Measurements from ENCODE around the gene CADPS. TPM values are rescaled to one million over a fixed set of nuclear protein-coding genes. Genes with fewer than 3 reads are reported as not detected.

CADPS gene
- polyA plus RNA-seq, 3 donors: not detected

DNA sequence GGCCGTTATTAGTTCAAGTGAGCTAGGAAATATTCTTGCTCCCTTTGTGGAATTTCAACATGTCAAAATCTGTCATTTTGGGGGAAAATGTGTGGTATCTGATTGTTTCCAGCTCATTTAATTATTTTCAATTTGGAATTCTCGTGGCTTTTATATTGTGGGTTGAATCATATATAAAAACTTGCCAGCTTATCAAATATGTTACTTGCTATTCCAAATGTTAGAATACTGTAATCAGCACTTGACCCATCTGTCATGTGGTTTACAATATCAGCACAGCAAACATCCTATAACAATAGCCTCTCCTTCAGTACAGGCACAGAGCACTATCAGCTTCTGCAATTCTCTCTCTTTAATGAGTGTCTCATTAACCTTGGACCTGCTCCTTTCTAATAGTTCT, 371.7 kb downstream of the CADPS start:
- H3K9me3 Mint-ChIP-seq: peaks cover 0 to 3% (median 0%) of the 10 kb centered on the region in 7 donors
- no peaks in the 10 kb centered on the region for H3K36me3 Mint-ChIP-seq
- Histone ChIP-seq H2AFZ (ENCODE audit: insufficient read depth, low read depth, low read length, poor library complexity, severe bottlenecking) (no peak overlapping the region), H3K4me1 (ENCODE audit: control insufficient read depth in 1 of 2, insufficient read depth in 2 of 2, low read length in 2 of 2) (no peaks in the 10 kb centered on the region), H3K27me3 (ENCODE audit: control insufficient read depth in 2 of 2, insufficient read depth in 2 of 2, low read length in 2 of 2) (no peaks in the 10 kb centered on the region), H4K20me1 (ENCODE audit: insufficient read depth, low read length) (no peaks in the 10 kb centered on the region), H3K4me3 (replicated peaks in 1 of 3; ENCODE audit: low read depth in 2 of 3, low read length in 3 of 3) (no peak overlapping the region), H3K36me3 (replicated peaks in 1 of 2; ENCODE audit: control insufficient read depth in 1 of 2, insufficient read depth in 2 of 2, low read length in 2 of 2) (no peaks in the 10 kb centered on the region), H3K27ac (ENCODE audit: low read depth in 1 of 2, low read length in 2 of 2) (no peak overlapping the region), H3K9ac (ENCODE audit: insufficient read depth, low read length, poor library complexity, severe bottlenecking) (no peak overlapping the region), H3K79me2 (ENCODE audit: insufficient read depth, low read length) (no peaks in the 10 kb centered on the region), H3K4me2 (replicated peaks; ENCODE audit: extremely low read depth, low read length, poor library complexity, severe bottlenecking) (no peak overlapping the region), H3K9me3 (replicated peaks in 1 of 2; ENCODE audit: control insufficient read depth in 1 of 2, insufficient read depth in 1 of 2, low read length in 2 of 2) (no peaks in the 10 kb centered on the region)
- TF ChIP-seq, protein P1, sequence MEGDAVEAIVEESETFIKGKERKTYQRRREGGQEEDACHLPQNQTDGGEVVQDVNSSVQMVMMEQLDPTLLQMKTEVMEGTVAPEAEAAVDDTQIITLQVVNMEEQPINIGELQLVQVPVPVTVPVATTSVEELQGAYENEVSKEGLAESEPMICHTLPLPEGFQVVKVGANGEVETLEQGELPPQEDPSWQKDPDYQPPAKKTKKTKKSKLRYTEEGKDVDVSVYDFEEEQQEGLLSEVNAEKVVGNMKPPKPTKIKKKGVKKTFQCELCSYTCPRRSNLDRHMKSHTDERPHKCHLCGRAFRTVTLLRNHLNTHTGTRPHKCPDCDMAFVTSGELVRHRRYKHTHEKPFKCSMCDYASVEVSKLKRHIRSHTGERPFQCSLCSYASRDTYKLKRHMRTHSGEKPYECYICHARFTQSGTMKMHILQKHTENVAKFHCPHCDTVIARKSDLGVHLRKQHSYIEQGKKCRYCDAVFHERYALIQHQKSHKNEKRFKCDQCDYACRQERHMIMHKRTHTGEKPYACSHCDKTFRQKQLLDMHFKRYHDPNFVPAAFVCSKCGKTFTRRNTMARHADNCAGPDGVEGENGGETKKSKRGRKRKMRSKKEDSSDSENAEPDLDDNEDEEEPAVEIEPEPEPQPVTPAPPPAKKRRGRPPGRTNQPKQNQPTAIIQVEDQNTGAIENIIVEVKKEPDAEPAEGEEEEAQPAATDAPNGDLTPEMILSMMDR (IDR thresholded peaks at IDR 0.05): no peak
- intact Hi-C loops (cut with micrococcal nuclease): no loop called here
- H3K27ac Mint-ChIP-seq: no peak overlapping the region
- no peak overlapping the region for H3K4me3 Mint-ChIP-seq
- no CpG with 5 or more reads among the region's 2 CpGs for WGBS (ENCODE audit: insufficient coverage)
- H3K4me1 Mint-ChIP-seq: no peaks in the 10 kb centered on the region
- H3K27me3 Mint-ChIP-seq (ENCODE audit: low read depth in 3 of 3): peaks cover 0 to 1% (median 0%) of the 10 kb centered on the region in 3 donors
- no peak for DNase-seq

DNA sequence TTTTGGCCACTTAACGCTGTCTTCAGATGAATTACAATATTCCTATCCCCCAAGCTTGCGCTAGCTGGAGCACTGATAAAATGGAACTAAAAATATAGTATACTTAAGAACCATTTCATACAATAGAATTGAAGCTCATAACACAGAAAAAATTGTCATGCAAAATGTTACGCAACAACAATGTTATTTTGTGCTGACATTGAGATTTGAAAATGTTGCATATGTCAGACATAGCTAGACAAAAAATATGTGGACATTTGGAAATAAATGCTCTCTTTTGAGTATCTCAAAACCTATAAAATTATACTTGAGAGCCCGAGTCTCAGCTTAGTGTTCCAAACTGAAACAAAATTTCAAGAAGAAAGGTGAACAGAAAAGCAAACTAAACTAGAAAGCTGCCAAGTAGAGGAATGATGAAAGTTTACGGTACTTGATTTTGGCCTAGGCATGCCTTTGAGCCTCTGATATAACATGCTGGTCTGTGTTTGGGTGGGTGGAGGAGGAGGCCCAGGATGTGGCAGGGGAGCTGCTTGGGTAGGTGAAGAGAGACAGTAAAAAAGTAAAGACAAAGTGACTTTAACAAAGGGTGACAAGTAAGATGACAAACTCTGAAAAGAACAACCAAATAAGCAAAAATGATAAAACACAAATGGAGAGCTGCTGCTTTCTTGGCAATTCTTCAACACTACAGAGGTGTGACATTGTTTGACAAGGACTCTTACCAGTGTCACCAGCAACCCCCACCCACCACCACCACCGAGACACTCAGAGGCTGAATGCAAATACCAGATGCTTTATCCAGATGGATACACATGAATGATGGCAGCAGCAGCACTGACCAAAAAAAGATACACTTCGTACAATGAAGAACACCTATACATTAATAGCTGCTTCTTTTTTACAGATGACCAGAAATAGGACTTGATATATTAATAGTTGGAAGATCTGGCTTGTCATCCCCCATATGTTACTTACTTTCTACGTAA, 372.6 kb downstream of the CADPS start:
- 88% methylated on average over 2 of the region's 8 CpGs for WGBS (ENCODE audit: insufficient coverage)
- H3K36me3 Mint-ChIP-seq: no peaks in the 10 kb centered on the region

More for the DNA sequence above, 372.6 kb downstream of the CADPS start:
- H3K4me1 Mint-ChIP-seq: no peaks in the 10 kb centered on the region
- TF ChIP-seq, protein P1 (IDR thresholded peaks at IDR 0.05): no peak
- H3K27ac ChIP-seq (ENCODE audit: low read depth in 1 of 2, low read length in 2 of 2): no peak overlapping the region
- no peaks in the 10 kb centered on the region for H3K79me2 ChIP-seq (ENCODE audit: insufficient read depth, low read length)
- no peak overlapping the region for H3K4me3 ChIP-seq (replicated peaks in 1 of 3; ENCODE audit: low read depth in 2 of 3, low read length in 3 of 3)
- no peak overlapping the region for H3K27ac Mint-ChIP-seq
- peaks cover 0 to 1% (median 0%) of the 10 kb centered on the region in 3 donors for H3K27me3 Mint-ChIP-seq (ENCODE audit: low read depth in 3 of 3)
- H3K27me3 ChIP-seq (ENCODE audit: control insufficient read depth in 2 of 2, insufficient read depth in 2 of 2, low read length in 2 of 2): no peaks in the 10 kb centered on the region
- H3K4me2 ChIP-seq (replicated peaks; ENCODE audit: extremely low read depth, low read length, poor library complexity, severe bottlenecking): no peak overlapping the region
- intact Hi-C loops (cut with micrococcal nuclease): no loop called here
- H3K9me3 ChIP-seq (replicated peaks in 1 of 2; ENCODE audit: control insufficient read depth in 1 of 2, insufficient read depth in 1 of 2, low read length in 2 of 2): no peaks in the 10 kb centered on the region
- H3K4me1 ChIP-seq (ENCODE audit: control insufficient read depth in 1 of 2, insufficient read depth in 2 of 2, low read length in 2 of 2): no peaks in the 10 kb centered on the region
- H3K4me3 Mint-ChIP-seq: no peak overlapping the region
- DNase-seq: no peak
- H3K9ac ChIP-seq (ENCODE audit: insufficient read depth, low read length, poor library complexity, severe bottlenecking): no peak overlapping the region
- H3K9me3 Mint-ChIP-seq: peaks cover 0 to 3% (median 0%) of the 10 kb centered on the region in 7 donors
- no peaks in the 10 kb centered on the region for H3K36me3 ChIP-seq (replicated peaks in 1 of 2; ENCODE audit: control insufficient read depth in 1 of 2, insufficient read depth in 2 of 2, low read length in 2 of 2)
- H4K20me1 ChIP-seq (ENCODE audit: insufficient read depth, low read length): no peaks in the 10 kb centered on the region
- no peak overlapping the region for H2AFZ ChIP-seq (ENCODE audit: insufficient read depth, low read depth, low read length, poor library complexity, severe bottlenecking)
